Neural cell (in vitro differentiated cells): Measurements from ENCODE around the gene HAO2. TPM values are rescaled to one million over a fixed set of nuclear protein-coding genes. Genes with fewer than 3 reads are reported as not detected.

Experiments
- H2AFZ ChIP-seq: fragments of 200-600, 300-800 bp; sonication (generic), shearing (Covaris generic); 2 replicates; pipeline ENCODE4 v1.6.0; 2014; ENCODE audit warnings: low read depth, mild to moderate bottlenecking, antibody characterized with exemption, low read length, moderate library complexity
- H3F3A ChIP-seq: fragments of 200-600 bp; shearing (Covaris generic); 2 replicates; pipeline ENCODE4 v1.6.1; 2016; ENCODE audit warnings: mild to moderate bottlenecking, moderate library complexity, mixed read lengths, antibody characterized with exemption, low read length; ENCODE audit not compliant: insufficient read depth, poor library complexity, severe bottlenecking
- H3K27ac ChIP-seq: fragments of 200-600, 300-800 bp; sonication (generic), shearing (Covaris generic); 2 replicates; pipeline ENCODE4 v1.5.1; 2014; ENCODE audit warnings: mild to moderate bottlenecking, low read length, moderate library complexity
- H3K27me3 ChIP-seq: fragments of 300-800, 200-600 bp; sonication (generic), shearing (Covaris generic); 2 replicates; pipeline ENCODE4 v1.6.0; 2014; ENCODE audit warnings: mild to moderate bottlenecking, low read depth, low read length, moderate library complexity; ENCODE audit not compliant: insufficient read depth
- H3K36me3 ChIP-seq: fragments of 300-800, 200-600 bp; sonication (generic), shearing (Covaris generic); 2 replicates; pipeline ENCODE4 v1.5.1; 2014; ENCODE audit warnings: mild to moderate bottlenecking, antibody characterized with exemption, low read length, moderate library complexity; ENCODE audit not compliant: insufficient read depth
- H3K4me2 ChIP-seq: fragments of 300-800, 200-600 bp; sonication (generic), shearing (Covaris generic); 2 replicates; pipeline ENCODE4 v1.6.0; 2014; ENCODE audit warnings: mild to moderate bottlenecking, low read length
- H3K4me3 ChIP-seq: fragments of 300-800, 200-600 bp; sonication (generic), shearing (Covaris generic); 2 replicates; pipeline ENCODE4 v1.5.1; 2014; ENCODE audit warnings: mild to moderate bottlenecking, low read length, moderate library complexity
- H3K79me2 ChIP-seq: fragments of 200-600 bp; shearing (Covaris generic); replicated peaks from 2 replicates; pipeline ENCODE4 v1.6.0; 2014; ENCODE audit warnings: mild to moderate bottlenecking, low read length, moderate library complexity; ENCODE audit not compliant: insufficient read depth
- H3K9ac ChIP-seq: fragments of 300-800, 200-600 bp; sonication (generic), shearing (Covaris generic); 2 replicates; pipeline ENCODE4 v1.6.1; 2016; ENCODE audit warnings: mild to moderate bottlenecking, low read length, mixed read lengths
- H3K9me2 ChIP-seq: fragments of 200-600 bp; shearing (Covaris generic); 2 replicates; pipeline ENCODE4 v1.6.1; 2016; ENCODE audit warnings: mild to moderate bottlenecking, low read length, mixed read lengths; ENCODE audit not compliant: insufficient read depth
- H3K9me3 ChIP-seq: fragments of 200-600, 300-800 bp; sonication (generic), shearing (Covaris generic); 2 replicates; pipeline ENCODE4 v1.6.1; 2016; ENCODE audit warnings: mild to moderate bottlenecking, mixed run types, low read length, moderate library complexity, mixed read lengths
- H4K20me1 ChIP-seq: fragments of 200-600 bp; shearing (Covaris generic); 2 replicates; pipeline ENCODE4 v1.6.1; 2016; ENCODE audit warnings: mild to moderate bottlenecking, mixed run types; ENCODE audit not compliant: insufficient read depth
- EP300 ChIP-seq: fragments of 450-650 bp; conservative IDR thresholded peaks from 2 replicates; pipeline ENCODE4 v1.6.1; 2014; ENCODE audit warnings: antibody characterized with exemption, mild to moderate bottlenecking, moderate library complexity; ENCODE audit not compliant: poor library complexity, severe bottlenecking
- EZH2 ChIP-seq: fragments of 200-600, 300-800 bp; shearing (Covaris generic), sonication (generic); IDR thresholded peaks from 2 replicates; pipeline ENCODE4 v1.6.1; 2014; ENCODE audit warnings: antibody characterized with exemption, low read length, borderline replicate concordance, mild to moderate bottlenecking; ENCODE audit not compliant: insufficient read depth, poor library complexity, severe bottlenecking
- MXI1 ChIP-seq: fragments of 450-650 bp; conservative IDR thresholded peaks from 2 replicates; pipeline ENCODE4 v1.6.1; 2014; ENCODE audit warnings: antibody characterized with exemption, mild to moderate bottlenecking; ENCODE audit not compliant: poor library complexity, severe bottlenecking
- POLR2AphosphoS5 ChIP-seq: IDR thresholded peaks from 2 replicates; pipeline ENCODE4 v1.6.1; 2012
- RAD21 ChIP-seq: fragments of 450-650 bp; conservative IDR thresholded peaks from 2 replicates; pipeline ENCODE4 v1.6.1; 2014; ENCODE audit warnings: antibody characterized with exemption, mild to moderate bottlenecking, moderate library complexity
- SMC3 ChIP-seq: fragments of 450-650 bp; conservative IDR thresholded peaks from 2 replicates; pipeline ENCODE4 v1.6.1; 2014; ENCODE audit warnings: antibody characterized with exemption, mild to moderate bottlenecking, moderate library complexity; ENCODE audit not compliant: poor library complexity
- TAF1 ChIP-seq: IDR thresholded peaks from 2 replicates; pipeline ENCODE4 v1.6.1; 2012; ENCODE audit warnings: low read depth
- polyA plus RNA-seq: library from polyadenylated mRNA; depleted of rRNA; stranded (reverse); fragments of >200 nt; gene quantifications from 2 replicates; pipeline ENCODE4 v1.2.3, GENCODE V29; 2014
- TF ChIP-seq, protein P1 (sequence below): IDR thresholded peaks from 2 replicates; pipeline ENCODE4 v1.6.1; 2012; ENCODE audit warnings: borderline replicate concordance
- TF ChIP-seq, protein P2 (sequence below): fragments of 450-650 bp; IDR thresholded peaks from 2 replicates; pipeline ENCODE4 v1.5.1; 2014; ENCODE audit warnings: antibody characterized with exemption, mild to moderate bottlenecking, moderate library complexity; ENCODE audit not compliant: poor library complexity, severe bottlenecking

Gene HAO2
- polyA plus RNA-seq, 1 donor from 2014 or later = not detected

DNA sequence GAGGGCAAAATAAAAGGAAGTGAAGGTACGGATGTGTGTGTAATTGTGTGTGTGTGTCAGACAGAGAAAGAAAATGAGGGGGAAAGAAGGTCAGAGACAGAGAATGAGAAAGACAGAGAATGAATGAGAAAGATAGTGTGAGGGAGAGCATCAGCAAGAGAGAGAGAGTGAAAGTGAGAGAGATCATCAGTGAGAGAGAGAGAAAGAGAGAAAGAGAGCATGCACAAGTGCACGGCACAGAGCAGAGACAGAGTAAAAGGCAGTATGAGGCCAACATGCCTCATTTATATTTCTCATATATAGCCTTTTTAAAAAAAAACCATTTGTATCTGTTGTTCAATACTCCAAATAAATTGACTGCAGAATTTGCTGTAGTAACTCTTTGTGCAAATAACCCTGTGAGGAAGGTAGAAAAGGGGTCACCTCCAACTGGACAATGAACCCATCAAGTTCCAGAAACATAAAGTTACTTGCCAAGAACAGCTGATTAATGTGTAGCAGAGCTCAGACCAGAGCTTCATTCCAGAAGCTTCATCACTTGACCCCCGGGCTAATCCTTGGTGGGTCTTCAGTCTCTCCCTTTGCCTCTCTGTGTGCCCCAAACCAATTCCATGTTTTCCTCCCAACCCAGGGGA lies 47.5 kb downstream of the HAO2 start:
- H3K9ac ChIP-seq = no peak overlapping the region
- TF ChIP-seq RAD21 = no peak
- TF ChIP-seq, protein P1, sequence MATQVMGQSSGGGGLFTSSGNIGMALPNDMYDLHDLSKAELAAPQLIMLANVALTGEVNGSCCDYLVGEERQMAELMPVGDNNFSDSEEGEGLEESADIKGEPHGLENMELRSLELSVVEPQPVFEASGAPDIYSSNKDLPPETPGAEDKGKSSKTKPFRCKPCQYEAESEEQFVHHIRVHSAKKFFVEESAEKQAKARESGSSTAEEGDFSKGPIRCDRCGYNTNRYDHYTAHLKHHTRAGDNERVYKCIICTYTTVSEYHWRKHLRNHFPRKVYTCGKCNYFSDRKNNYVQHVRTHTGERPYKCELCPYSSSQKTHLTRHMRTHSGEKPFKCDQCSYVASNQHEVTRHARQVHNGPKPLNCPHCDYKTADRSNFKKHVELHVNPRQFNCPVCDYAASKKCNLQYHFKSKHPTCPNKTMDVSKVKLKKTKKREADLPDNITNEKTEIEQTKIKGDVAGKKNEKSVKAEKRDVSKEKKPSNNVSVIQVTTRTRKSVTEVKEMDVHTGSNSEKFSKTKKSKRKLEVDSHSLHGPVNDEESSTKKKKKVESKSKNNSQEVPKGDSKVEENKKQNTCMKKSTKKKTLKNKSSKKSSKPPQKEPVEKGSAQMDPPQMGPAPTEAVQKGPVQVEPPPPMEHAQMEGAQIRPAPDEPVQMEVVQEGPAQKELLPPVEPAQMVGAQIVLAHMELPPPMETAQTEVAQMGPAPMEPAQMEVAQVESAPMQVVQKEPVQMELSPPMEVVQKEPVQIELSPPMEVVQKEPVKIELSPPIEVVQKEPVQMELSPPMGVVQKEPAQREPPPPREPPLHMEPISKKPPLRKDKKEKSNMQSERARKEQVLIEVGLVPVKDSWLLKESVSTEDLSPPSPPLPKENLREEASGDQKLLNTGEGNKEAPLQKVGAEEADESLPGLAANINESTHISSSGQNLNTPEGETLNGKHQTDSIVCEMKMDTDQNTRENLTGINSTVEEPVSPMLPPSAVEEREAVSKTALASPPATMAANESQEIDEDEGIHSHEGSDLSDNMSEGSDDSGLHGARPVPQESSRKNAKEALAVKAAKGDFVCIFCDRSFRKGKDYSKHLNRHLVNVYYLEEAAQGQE = no peak
- TF ChIP-seq MXI1 = no peak
- no peak for TF ChIP-seq EP300
- TF ChIP-seq EZH2 = no peak
- no peak for TF ChIP-seq TAF1
- TF ChIP-seq SMC3 = no peak
- TF ChIP-seq, protein P2, sequence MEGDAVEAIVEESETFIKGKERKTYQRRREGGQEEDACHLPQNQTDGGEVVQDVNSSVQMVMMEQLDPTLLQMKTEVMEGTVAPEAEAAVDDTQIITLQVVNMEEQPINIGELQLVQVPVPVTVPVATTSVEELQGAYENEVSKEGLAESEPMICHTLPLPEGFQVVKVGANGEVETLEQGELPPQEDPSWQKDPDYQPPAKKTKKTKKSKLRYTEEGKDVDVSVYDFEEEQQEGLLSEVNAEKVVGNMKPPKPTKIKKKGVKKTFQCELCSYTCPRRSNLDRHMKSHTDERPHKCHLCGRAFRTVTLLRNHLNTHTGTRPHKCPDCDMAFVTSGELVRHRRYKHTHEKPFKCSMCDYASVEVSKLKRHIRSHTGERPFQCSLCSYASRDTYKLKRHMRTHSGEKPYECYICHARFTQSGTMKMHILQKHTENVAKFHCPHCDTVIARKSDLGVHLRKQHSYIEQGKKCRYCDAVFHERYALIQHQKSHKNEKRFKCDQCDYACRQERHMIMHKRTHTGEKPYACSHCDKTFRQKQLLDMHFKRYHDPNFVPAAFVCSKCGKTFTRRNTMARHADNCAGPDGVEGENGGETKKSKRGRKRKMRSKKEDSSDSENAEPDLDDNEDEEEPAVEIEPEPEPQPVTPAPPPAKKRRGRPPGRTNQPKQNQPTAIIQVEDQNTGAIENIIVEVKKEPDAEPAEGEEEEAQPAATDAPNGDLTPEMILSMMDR = no peak
- TF ChIP-seq POLR2AphosphoS5 = no peak

DNA sequence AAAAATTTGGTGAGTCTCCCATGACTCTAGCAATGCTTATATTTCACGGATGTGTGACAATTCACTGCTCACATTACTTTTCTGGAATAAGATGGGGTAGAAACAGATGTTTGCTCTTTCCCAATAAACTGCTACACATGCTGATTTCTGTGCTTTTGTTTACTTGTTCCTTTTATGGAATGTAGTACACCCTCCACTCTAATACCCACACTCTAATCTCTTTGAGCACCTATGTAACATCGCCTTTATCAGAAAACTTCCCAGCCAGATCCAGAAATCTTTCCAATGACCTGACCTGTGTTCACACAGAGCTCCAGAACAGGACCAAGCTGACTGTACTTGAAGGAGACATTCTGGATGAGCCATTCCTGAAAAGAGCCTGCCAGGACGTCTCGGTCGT lies 50.5 kb downstream of the HAO2 start:
- H2AFZ ChIP-seq = no peak overlapping the region
- no peaks in the 10 kb centered on the region for H3F3A ChIP-seq
- H3K36me3 ChIP-seq = no peaks in the 10 kb centered on the region
- H3K27ac ChIP-seq = no peak overlapping the region
- TF ChIP-seq POLR2AphosphoS5 = no peak
- no peak for TF ChIP-seq SMC3
- TF ChIP-seq EZH2 = no peak
- no peak for TF ChIP-seq MXI1
- no peak for TF ChIP-seq EP300
- no peak for TF ChIP-seq TAF1
- TF ChIP-seq, protein P1 = no peak
- TF ChIP-seq, protein P2 = no peak
- no peak for TF ChIP-seq RAD21
- H3K27me3 ChIP-seq = no peaks in the 10 kb centered on the region
- H3K4me2 ChIP-seq = no peak overlapping the region
- H4K20me1 ChIP-seq = no peaks in the 10 kb centered on the region
- no peaks in the 10 kb centered on the region for H3K9me2 ChIP-seq
- H3K79me2 ChIP-seq = no peaks in the 10 kb centered on the region
- no peak overlapping the region for H3K4me3 ChIP-seq
- no peak overlapping the region for H3K9ac ChIP-seq
- no peaks in the 10 kb centered on the region for H3K9me3 ChIP-seq

More for the DNA sequence above, 47.5 kb downstream of the HAO2 start:
- Histone ChIP-seq H2AFZ (no peak overlapping the region), H3K4me3 (no peak overlapping the region), H3K36me3 (no peaks in the 10 kb centered on the region), H3K79me2 (no peaks in the 10 kb centered on the region), H3K27ac (no peak overlapping the region), H3K9me2 (no peaks in the 10 kb centered on the region), H3K27me3 (no peaks in the 10 kb centered on the region), H3K9me3 (no peaks in the 10 kb centered on the region), H4K20me1 (no peaks in the 10 kb centered on the region), H3F3A (no peaks in the 10 kb centered on the region), H3K4me2 (no peak overlapping the region)
